ENCODE results near the gene MYG1.

- TF ChIP-seq CTCF (IDR thresholded peaks at IDR 0.05) (no peak), POLR2A (IDR thresholded peaks at IDR 0.05) (no peak)
Observed at GRCh38 chr12:53259891-53260290, 39.6 kb upstream of the MYG1 start.
